ENCODE data around the gene LOXL3.

The LOXL3 gene

DNA sequence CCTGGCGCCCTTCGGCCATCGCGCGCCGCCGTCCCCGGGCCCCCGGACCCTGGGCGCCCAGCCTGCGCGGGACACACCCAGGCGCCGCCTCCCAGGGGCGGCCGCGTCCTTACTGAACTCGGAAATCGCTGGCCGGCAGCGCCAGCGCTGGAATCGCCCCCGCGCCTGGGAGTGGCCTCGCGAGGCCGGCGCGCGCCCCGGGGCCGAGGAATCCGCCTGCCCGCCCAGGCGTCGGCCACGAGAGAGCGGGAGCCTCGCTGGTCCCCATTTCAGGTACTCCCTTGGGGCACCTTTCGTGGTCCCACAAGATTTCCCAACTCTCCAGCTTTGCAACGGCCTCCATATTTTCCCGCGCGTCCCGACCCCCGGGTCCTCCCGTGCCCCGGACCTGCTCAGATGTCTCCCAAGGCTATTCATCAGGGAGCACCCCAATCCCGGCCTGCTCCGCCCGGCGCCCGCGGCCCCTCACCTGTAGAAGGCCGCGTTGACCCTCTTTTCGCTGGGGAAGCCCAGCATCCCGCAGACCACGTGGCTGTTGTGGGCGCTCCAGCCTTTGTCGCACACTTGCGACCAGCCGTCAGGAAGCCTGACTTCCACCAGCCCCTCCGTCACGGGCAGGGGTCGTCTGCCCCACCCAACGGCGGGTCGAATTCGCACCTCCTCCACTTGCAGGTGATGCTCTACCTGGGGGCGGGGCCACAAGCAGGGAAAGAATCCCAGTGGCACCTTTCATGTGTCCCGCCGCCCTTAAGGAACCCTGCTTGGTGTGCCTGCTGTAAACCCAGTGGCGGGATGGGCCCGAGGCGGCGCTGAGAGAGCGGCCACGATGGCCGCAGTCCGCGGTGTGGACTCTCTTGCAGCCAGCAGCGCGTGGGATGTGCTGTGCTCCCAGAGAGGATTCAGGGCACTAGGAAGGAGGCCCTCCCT, 4.6 kb downstream of the LOXL3 start:
- DNase-seq: no peak

DNA sequence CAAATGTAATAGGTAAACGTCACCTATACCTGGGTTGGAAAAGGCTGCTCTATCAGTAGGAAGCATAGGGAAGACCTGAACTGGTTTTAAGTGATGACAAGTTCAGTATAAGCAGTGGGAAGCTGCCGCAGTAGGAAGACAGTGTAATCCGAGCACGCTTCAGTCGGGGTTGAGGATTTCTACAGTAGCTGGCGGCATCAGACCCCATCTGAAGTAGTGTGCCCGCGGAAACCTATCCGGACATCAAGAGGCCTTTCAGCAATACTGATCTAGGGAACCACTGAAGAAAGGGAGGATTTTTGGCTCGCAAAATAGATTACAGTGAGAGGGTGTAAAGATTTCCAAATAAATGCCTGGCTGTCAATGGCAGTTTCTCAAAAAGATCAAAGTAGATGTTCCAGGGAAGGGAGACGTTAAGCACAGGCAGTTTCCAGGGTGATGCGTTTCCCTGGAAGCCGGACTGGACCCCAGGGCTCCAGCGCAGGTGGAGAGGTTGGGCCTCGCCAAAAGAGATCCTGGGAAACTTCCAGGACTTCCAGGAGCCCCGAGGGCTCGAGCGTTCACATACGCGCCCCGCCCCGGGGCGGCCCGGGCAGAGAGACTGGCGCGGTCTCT, 5.3 kb downstream of the LOXL3 start:
- DNase-seq: no peak

DNA sequence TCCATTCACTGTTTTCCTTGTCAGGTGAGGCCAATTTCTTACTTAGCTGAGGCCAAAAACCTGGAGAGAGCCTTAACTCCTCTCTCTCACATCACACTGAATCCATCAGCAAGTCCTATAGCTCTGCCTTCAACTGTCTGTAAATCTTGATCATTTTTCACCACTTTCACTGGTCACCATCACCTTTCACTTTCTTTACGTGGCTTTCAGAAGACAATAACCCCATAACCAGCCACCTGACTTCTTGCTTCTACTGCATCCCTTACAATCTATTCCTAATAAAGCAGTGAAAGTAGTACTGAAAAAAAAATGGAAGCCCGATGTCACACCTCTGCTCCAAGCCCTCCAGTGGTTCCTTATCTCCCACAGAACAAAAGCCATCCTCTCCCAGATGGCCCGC, 7.7 kb downstream of the LOXL3 start:
- no peak for DNase-seq

DNA sequence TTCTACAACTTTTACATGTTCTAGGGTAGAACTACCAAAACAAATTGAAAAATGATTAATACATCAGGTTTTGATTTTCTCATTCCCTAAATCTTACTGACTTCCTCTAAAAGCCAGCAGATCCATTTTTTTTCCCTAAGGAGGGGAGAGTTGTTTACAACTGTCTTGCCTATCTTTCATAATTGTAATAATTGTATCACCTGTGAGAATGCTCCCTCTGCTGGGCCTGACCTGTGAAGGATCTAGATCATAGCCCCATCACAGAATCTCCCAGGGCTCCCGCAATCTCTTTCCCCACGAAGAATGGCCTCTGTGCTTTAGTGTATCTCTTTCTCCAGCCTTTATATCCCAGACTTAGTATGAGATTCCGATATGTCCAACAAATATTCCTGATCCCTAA, 9.1 kb downstream of the LOXL3 start:
- DNase-seq: no peak

DNA sequence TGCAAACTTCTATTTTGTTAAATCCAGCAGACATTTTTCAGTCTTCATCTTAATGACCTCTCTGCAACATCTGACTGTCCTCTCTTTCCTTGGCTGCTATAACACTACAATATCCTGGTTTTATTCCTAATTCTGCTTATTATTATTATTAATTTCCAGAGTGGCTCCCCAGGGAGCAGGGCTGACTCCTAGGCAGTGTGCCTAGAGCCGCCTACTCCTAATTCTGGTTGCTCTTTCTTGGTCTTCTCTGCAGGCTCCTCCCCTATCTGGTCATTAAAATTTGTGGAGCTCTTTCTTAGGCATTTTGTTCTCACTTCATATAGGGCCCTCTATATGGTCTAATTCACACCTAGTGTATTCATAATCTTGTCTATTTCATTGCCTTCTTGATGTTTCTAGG, 10.8 kb downstream of the LOXL3 start:
- no peak for DNase-seq

DNA sequence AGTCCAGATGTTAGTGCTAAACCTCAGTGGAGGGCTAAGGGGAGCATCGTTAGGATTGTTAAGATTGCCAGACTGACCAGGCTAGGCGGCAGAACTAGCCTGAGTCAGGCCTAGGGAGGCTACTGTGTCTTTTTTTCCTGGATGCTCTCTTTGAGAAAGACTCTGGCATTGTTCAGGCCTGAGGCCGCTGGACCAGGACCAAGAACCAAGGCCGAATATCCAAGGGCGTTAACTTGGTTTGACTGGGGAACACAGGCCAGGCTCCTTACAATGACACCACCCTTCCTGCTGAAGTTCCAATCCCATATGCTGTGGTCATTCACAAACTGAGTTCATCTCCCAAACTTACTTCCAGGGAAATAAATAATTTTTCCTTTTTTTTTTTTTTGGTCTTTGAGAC, 13.5 kb downstream of the LOXL3 start:
- no peak for DNase-seq

DNA sequence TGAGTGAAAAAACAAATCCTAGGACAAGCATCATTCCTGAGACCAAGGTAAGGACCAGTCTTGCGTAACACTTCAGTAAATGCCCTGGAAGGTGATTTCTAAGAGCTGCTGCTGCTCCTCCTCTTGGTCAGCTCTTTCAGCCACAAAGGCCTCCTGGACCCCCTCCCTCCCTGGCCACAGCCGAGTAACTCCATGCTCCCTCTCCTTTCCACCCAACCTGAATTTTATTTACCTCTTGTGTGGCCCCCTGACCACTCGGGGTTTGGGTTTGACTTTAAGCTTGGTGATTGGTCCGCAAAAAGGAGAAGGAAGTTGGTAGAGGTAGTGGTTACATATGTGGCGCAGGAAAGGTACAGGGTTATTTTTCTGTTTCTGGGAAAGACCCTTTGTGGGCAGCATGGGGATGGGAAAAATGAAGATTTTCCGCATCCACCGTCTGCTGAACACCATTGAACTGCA, 14.8 kb downstream of the LOXL3 start:
- DNase-seq: no peak

DNA sequence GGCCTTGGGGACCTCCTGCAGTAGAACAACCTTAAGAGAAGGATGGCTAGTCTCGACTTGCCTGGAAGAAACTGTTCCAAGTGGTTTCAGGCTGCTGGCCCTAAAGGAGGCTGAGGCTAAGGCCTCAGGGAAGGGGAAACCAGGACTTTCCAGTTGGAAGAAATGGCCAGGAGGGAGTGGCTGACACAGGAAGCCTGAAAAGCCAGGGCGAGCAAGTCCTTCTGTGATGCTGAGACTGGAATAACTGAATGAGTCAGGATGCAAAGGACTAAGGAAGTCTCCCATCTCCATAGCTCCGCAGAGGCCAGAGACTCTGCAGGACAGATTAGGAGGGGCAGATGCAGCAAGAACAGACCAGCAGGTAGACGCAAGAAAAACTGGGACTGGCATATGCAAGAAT, 16.6 kb downstream of the LOXL3 start:
- no peak for DNase-seq

DNA sequence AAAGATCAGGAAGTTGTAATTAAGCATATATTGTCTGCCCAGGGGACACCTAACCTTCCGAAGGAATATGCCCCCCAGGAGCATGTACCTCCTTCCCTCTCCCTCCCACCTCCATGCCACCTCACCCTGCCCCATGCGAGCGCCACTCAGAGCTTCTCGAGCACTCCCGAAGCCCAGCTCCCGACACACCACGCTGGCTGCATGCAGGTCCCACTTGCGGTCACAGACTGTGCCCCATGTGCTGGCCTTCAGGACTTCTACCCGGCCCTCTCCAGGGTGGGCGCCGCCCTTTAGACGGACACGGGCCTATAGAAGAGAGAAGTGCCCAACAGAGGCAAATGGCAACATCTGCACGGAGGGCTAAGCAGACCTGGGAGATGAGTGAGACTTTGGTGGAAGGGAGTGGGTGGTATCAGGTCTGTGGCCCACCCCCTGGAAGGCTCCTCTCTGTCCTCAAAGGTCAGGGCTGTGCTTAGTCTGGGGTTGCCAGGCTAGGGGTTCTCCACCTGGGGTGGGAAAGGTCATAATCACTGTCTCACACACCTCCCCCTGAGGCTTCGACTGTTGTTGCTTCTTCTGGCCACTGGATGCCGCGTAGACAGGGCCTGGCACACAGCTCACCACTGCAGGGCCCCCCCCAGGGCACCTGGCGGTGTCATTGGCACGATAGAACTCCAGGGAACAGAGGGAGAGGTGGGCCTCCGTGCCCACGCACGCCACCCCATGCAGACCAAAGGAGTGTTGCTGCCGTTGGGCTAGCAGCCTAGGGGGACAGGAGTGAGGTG, 17.4 kb downstream of the LOXL3 start:
- no peak for DNase-seq

DNA sequence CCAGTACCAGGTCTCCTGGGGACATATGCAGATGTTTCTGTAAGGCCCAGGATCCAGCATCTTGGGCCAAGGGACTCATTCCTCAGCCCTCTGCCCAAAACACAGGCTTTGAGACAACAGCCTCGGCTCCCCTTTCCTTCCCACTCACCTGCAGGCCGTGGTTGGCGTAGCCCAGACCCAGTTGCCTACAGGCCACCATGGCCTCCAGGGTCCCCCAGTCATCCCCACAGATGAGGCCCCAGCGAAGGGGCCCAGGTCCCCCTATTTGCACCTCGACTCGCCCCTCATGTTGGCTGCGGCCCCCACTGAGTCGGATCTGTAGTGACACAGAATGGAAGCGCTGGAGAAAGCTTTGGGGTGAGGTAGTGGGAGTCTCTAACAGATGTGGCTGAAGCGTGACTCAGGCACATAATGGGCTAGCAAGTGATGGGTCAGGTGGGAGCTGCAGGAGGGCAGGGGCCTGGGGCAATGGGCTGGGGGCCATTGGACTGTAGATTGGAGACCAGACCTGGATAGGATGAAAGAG, 18.2 kb downstream of the LOXL3 start:
- DNase-seq: no peak

DNA sequence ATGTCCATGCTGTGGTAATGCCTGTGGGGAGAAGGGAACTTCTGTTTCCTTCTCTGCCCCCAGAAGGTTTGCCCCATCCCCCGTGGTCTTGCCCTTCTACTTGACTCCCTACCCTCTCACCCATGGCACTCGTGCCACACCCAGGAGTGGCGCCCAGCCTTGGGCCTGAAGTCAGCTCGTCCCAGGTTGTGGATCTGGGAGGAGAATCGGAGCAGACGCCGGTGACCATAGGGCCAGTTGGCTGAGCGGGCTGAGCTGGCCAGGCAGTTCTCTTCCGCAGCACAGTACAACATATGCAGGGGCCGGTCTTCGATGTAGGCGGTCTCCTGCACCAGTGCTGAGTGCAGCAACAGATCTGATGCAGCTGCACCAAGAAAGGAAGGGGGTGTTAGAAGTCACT, 19.3 kb downstream of the LOXL3 start:
- DNase-seq: no peak

DNA sequence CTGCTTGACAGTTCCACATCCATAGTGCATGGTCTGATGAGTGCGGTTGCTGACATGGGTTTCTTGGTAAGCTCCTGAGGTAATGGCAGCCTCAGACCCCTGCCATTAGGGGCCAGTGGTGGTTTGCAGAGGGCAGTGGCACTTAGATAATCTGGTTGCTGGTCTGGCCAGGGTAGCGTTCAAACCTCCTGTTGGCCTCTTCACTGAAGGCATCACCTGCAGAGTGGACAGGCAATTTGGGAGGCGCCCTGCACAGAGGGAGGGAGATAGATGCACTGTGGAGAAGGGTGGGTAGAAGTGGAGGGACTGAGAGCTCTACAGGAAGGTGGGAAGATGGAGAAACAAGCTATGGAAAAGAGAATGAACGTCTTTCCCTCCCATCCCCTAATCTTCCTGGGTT, 20.3 kb downstream of the LOXL3 start:
- no peak for DNase-seq

DNA sequence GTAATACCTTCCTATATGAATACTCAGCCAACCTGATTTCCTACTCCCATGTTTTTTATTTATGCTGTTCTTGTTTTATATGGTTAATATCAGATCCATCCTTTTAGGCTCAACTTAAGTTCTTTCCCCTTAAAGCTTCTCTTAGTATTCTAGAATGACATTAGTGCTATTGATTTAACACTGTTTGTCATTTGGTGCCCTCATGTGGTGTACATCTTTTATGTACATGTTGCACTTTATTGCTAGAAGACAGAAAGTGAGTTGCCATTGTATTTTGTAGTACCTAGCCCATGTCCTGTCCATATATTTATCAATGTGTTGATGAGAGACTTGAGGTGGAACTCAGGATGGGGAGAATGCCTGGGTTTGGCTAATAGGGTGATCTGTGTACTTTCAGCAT, 21.5 kb downstream of the LOXL3 start:
- no peak for DNase-seq

DNA sequence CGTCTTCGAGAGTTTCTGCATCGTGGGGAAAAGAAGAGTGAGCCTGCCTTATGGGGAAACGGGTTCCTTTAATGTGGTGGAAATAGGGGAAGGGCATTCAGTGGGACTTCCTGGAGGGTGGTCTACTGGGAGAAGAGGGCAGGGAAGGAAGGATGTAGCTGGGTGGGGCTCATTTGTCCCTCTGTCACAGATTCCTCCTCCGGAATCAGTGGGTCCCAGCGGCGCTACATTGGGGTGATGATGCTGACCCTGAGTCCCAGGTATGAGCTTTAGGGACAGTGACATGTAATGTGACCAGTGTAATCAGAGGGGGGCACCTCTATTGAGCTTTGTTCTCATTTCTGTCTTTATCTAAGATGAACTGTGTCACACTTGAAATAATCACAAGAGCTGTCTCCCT, 22.1 kb downstream of the LOXL3 start:
- no peak for DNase-seq

DNA sequence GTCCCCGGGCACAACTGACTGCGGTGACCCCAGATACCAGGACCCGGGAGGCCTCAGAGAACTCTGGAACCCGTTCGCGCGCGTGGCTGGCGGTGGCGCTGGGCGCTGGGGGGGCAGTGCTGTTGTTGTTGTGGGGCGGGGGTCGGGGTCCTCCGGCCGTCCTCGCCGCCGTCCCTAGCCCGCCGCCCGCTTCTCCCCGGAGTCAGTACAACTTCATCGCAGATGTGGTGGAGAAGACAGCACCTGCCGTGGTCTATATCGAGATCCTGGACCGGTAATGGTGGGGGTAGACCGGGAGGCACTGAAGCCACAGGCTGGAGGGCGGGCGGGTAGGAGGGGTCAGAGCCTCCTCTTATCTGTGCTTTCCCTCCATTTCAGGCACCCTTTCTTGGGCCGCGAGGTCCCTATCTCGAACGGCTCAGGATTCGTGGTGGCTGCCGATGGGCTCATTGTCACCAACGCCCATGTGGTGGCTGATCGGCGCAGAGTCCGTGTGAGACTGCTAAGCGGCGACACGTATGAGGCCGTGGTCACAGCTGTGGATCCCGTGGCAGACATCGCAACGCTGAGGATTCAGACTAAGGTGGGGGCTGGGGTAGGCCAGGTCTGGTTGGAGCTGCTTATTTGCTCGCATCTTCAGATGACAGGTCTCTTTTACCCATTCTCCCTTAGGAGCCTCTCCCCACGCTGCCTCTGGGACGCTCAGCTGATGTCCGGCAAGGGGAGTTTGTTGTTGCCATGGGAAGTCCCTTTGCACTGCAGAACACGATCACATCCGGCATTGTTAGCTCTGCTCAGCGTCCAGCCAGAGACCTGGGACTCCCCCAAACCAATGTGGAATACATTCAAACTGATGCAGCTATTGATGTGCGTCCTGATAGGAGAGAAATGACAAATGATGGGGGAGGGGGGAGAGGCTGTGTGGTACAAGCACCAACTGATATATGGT, 23.2 kb downstream of the LOXL3 start:
- peak; percentile 82 for DNase-seq

DNA sequence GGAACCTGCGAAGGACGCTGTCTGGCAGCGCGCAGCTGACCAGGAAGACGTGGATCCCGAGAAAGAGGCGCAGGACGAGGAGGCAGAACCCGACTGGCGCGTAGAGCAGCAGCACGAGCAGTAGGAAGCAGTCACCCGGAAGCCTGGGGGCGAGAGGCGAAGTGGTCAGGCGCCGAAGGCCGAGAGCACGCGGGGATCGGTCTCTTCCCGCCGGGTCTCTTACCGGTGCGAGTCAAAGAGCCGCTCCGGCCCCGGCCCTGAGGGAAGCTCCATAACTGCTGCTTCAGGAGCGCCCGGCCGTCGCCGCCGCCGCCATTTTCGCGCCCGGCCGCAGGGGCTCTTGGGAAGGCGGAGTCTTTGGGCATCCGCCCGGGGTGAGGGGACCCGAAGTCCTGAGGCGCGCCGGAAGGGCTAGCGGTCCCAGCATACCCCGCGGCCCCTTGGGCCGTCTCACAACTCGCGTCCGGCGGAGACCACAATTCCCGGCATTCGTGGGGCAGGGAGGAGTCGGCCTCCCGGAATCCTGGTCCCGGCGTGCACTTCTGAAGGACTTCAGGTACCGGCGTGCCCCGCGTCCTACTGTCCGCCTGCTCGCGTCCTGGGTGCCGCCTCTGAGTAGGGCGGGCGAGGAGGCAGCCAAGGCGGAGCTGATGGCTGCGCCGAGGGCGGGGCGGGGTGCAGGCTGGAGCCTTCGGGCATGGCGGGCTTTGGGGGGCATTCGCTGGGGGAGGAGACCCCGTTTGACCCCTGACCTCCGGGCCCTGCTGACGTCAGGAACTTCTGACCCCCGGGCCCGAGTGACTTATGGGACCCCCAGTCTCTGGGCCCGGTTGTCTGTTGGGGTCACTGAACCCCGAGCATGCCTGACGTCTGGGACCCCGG, 24.1 kb downstream of the LOXL3 start, which contains the start of the genes AUP1 and HTRA2:
Gene AUP1, minus strand, starts transcription at position 350 of the 882 bp plus-strand sequence. Its CDS starts 77 bp downstream, at position 273.
Gene HTRA2, plus strand, starts transcription at position 577 of the 882 bp plus-strand sequence. Its CDS starts 74 bp downstream, at position 651.
- peak; percentile 96 for DNase-seq

DNA sequence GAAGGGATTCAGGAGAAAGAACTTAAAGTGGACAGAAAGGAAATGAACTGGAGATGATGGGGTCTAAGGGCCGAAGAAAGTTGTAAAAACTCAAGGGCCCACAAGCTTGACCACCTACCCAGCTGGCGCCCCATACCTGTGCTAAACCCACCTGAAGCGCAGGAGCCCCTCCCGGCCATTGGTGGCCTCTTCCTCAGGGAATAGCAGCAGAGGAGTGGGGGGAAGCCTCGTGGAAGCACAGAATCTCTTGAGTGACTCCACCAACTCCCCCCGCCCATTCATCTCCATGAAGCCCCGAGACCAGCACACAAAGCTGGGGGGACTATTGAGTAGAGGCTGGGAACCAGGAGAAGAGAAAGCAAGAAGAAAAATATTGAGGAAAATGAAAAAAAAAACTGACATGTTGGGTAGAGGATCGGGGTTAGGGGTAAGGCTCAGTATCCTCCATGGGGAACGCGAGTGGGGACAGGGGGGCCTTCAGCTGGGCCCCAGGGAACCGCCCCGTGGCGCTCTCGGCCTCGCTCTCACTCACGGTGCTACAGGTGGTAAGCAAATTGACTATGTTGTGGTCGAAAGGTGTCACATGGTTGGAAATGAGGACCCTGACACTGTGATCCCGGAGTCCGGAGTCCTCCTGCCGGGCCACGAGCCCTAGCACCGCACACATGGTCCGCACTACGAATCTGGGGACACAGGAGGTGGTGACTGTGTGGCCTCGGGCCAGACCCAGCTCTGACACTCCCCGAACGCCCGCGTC, 25.0 kb downstream of the LOXL3 start:
- no peak for DNase-seq

DNA sequence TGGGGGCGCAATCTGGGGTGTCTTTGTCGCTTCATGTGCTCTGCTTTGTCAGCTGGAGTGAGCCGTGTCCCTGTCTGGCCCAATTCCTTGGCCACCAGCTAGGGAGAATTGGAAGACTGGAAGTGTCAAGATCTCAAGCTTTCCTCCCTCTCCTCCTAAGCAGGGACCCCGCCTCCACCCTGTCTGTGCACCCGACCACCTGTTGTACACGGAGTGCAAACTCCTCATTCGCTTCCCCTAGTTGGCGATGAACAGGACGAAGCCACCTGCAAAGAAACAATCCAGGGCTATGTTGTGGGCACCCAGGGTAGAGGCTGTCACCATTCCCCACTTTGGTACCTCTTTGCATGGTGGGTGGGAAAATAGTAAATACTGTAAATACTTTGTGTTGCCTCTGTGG, 26.0 kb downstream of the LOXL3 start:
- DNase-seq: no peak

DNA sequence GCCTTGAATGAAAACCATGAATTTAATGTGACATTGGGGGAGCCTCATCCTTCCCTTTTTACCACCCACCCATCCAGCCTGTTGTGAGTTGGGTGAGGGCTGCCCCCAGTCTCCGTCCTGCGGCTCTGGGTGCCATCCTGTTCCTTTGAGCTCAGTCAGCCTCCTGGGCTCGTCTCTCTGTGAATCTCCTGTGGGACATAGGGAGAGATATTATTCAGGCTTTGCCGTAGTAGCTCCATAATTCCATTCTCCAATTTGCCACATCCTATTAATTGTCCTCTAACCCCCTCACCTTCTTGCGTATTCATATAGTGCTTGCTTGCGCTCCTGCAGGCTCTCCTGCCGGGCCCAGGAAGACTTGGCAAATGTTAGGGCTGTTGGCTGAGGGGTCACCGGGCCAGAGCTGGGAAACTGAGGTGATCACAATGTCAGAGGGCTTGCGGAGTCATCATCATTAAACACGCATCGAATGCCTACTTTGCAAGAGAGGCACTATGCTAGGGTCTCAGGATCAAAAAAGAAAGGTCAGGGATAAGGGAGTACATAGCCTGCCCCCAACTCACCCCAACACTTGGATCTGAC, 27.0 kb downstream of the LOXL3 start:
- no peak for DNase-seq

Measured in activated CD8-positive, alpha-beta memory T cell treated with anti-CD3 and anti-CD28 coated beads for 24 hours (primary cell).